HFFc6 (cell line): ENCODE data around the gene ATXN1. TPM values are rescaled to one million over a fixed set of nuclear protein-coding genes. Genes with fewer than 3 reads are reported as not detected.

Experiments
- DNase-seq: peaks from one replicate; pipeline ENCODE4 v3.0.0-alpha.2; 2018
- H3K27ac Mint-ChIP-seq: 2 replicates; pipeline ENCODE4 v1.8.0; 2020; ENCODE audit warnings: mild to moderate bottlenecking, mixed read lengths
- H3K27me3 Mint-ChIP-seq: 2 replicates; pipeline ENCODE4 v1.8.0; 2021; ENCODE audit warnings: mild to moderate bottlenecking, moderate library complexity, mixed read lengths; ENCODE audit not compliant: insufficient read depth
- H3K36me3 Mint-ChIP-seq: 2 replicates; pipeline ENCODE4 v1.8.0; 2021; ENCODE audit warnings: low read depth, mixed read lengths
- H3K4me1 Mint-ChIP-seq: 2 replicates; pipeline ENCODE4 v1.8.0; 2020; ENCODE audit warnings: low read depth, mixed read lengths
- H3K4me3 Mint-ChIP-seq: 2 replicates; pipeline ENCODE4 v1.8.0; 2020; ENCODE audit warnings: mild to moderate bottlenecking, moderate library complexity, mixed read lengths
- H3K9me3 Mint-ChIP-seq: 2 replicates; pipeline ENCODE4 v1.8.0; 2020; ENCODE audit warnings: mild to moderate bottlenecking, mixed read lengths
- total RNA-seq, 6 experiments: library from RNA; stranded (reverse); fragmentation: NEBNext Ultra II Directional; extraction: Animal tissue kit (Norgen Biotek cat#: 25700); gene quantifications; 2 replicates in 1 of 6; 3 replicates in 5 of 6; pipeline ENCODE4 v1.2.3, GENCODE V29; 2021
- TF ChIP-seq, protein P1 (sequence below): fragments of 200-600 bp; sonication (generic); IDR thresholded peaks from 2 replicates; pipeline ENCODE4 v1.5.0; 2021; ENCODE audit warnings: antibody characterized with exemption, mild to moderate bottlenecking

Gene ATXN1
- total RNA-seq, 6 experiments from 2014 or later, result 28.2 to 41.5 (median 30.5) TPM

DNA sequence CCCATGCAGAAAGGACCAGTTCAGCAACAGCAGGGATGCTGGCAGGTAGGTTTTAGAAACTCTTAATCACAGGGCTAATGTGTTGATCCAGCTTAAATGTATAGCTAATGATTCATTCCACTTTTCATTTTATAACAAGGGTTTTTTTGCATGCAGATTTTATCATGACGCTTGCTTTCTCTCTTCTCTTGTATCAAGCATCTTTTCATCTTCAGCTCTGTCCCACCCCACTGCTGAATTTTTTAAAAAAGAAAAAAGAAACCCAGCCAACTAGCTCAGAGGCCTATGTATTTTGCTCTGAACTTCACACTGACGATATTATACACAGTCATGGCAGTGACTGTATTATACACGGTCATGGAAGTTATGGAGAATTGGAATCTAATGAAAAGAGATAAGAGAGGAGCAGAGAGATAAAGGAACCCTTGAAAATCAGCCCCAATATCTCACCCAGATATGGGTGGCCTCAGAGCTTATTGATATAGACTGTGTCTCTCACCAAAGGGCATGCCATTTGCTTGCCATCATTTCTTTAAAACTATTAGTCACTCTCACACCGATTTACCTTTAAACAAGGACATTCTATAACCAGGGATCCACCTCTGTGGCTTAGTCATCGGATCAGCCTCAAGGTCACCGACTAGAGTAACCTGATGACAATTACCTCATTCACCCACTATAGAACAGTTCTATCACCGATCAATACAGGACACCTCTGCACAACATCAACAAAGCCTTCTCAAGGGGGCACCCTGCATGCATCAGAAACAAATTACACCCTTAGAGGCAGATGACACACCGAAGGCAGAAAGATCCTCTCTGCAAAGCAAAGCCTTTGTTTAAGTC is 222.0 kb downstream of the ATXN1 start:
- Mint-ChIP-seq H3K27ac (no peak overlapping the region), H3K36me3 (peaks cover under 1% of the 10 kb centered on the region), H3K27me3 (no peaks in the 10 kb centered on the region; the same call in none of the 2 replicates), H3K9me3 (no peaks in the 10 kb centered on the region), H3K4me3 (no peak overlapping the region), H3K4me1 (peaks cover 13% of the 10 kb centered on the region)
- TF ChIP-seq, protein P1, sequence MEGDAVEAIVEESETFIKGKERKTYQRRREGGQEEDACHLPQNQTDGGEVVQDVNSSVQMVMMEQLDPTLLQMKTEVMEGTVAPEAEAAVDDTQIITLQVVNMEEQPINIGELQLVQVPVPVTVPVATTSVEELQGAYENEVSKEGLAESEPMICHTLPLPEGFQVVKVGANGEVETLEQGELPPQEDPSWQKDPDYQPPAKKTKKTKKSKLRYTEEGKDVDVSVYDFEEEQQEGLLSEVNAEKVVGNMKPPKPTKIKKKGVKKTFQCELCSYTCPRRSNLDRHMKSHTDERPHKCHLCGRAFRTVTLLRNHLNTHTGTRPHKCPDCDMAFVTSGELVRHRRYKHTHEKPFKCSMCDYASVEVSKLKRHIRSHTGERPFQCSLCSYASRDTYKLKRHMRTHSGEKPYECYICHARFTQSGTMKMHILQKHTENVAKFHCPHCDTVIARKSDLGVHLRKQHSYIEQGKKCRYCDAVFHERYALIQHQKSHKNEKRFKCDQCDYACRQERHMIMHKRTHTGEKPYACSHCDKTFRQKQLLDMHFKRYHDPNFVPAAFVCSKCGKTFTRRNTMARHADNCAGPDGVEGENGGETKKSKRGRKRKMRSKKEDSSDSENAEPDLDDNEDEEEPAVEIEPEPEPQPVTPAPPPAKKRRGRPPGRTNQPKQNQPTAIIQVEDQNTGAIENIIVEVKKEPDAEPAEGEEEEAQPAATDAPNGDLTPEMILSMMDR, result no peak
- DNase-seq, result no peak

DNA sequence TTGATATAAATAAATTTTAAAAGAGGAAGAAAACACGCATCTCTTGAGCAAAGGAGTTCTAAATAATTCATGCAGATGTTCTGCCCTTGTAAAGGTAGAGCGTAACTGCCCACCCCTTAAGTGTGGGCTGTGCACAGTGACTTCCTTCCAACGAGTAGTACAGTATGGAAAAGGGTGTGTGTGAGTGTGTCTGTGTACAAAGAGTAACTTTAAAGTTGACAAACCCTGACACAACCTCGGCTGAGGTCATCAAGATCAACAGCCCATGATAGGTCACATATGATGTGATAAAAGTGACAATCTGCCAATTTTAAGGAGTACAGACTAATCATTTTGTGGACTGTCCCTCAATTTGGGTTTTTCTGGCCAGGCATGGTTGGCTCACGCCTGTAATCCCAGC is 225.7 kb downstream of the ATXN1 start:
- Mint-ChIP-seq H3K4me3 (no peak overlapping the region), H3K27ac (no peak overlapping the region), H3K36me3 (no peaks in the 10 kb centered on the region; the same call in 1 of the 2 replicates), H3K4me1 (peaks cover 20% of the 10 kb centered on the region), H3K9me3 (no peaks in the 10 kb centered on the region), H3K27me3 (no peaks in the 10 kb centered on the region; the same call in 1 of the 2 replicates)
- TF ChIP-seq, protein P1, result no peak
- DNase-seq, result no peak

DNA sequence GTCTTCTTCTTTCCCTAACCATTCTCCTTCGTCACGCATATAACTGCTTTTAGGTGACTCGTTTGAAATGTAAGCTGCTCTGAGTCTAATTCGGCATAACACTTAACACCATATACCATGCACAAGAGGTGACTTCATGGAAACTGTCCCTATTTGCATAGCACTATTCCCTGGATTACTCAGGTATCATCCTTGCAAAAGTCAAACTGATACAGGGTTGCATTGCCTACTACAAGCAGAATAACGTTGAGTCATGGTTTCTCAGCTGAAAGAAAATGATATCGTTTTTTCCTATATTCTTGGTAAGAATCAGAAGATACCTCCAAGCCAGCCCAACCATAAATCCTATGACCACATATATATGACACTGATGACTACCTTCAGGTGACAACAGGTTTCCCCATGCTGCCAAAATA is 227.5 kb downstream of the ATXN1 start:
- Mint-ChIP-seq H3K9me3 (no peaks in the 10 kb centered on the region), H3K27me3 (no peaks in the 10 kb centered on the region), H3K4me1 (peaks cover 20% of the 10 kb centered on the region), H3K27ac (peak overlapping the region; percentile 65; the same call in 1 of the 2 replicates), H3K36me3 (no peaks in the 10 kb centered on the region; the same call in 1 of the 2 replicates), H3K4me3 (no peak overlapping the region)
- peak; percentile 16 for DNase-seq
- TF ChIP-seq, protein P1, result no peak

DNA sequence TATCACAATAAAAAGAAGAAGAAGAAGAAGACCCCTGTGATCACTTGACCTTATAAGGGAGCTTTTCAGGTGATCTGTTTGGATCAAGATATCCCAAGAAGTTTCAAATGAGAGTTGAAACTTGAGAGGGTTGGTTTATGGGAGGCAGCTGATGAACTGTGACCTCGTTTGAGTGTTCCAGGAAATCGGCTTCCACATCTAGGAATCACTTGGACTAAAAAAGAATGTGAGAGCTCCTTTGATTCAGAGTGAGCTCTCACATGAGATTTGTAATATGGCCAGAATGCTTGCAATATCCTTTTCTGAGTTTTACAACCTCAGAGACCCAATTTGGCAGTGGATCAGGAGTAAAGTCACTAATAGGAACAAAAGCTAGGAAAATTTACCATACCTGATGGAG is 228.1 kb downstream of the ATXN1 start:
- no peaks in the 10 kb centered on the region for H3K9me3 Mint-ChIP-seq
- DNase-seq, result no peak
- H3K27ac Mint-ChIP-seq, result peak overlapping the region; percentile 65
- H3K27me3 Mint-ChIP-seq, result no peaks in the 10 kb centered on the region
- no peaks in the 10 kb centered on the region; the same call in 1 of the 2 replicates for H3K36me3 Mint-ChIP-seq
- no peak overlapping the region; the same call in 1 of the 2 replicates for H3K4me3 Mint-ChIP-seq
- peaks cover 20% of the 10 kb centered on the region for H3K4me1 Mint-ChIP-seq
- TF ChIP-seq, protein P1, result no peak

DNA sequence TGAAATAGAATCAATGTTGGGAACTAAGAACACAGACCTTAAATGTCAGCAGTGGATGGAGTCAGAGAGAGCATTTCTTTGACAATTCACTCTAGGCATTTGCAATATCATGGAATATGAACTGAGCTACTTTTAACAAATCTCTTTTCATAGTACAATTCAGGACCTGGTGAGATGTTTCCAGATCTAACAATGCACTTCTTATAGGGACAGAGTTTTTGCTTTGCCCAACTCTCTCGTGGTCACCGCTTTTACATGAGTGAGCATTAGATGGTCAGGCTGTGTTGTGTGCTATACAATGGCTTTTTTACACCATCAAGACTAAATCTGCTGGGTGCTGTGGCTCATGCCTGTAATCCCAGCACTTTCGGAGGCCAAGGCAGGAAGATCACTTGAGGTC is 233.6 kb downstream of the ATXN1 start:
- Mint-ChIP-seq H3K4me3 (no peak overlapping the region), H3K36me3 (peaks cover 11% of the 10 kb centered on the region), H3K27me3 (no peaks in the 10 kb centered on the region), H3K4me1 (peaks cover 28% of the 10 kb centered on the region), H3K9me3 (no peaks in the 10 kb centered on the region), H3K27ac (no peak overlapping the region)
- DNase-seq, result no peak
- TF ChIP-seq, protein P1, result no peak
